H1 (cell line): ENCODE data around the gene COTL1. TPM values are rescaled to one million over a fixed set of nuclear protein-coding genes. Genes with fewer than 3 reads are reported as not detected.

Experiments
- CTCF ChIA-PET: fragments of 300-600 bp; sonication (Branson Sonifier 250); formaldehyde crosslinking; loops from one replicate; lab custom pipeline; 2021; ENCODE audit not compliant: partially characterized antibody; lab: Charles Lee
- POLR2A ChIA-PET: fragments of 300-600 bp; sonication (Branson Sonifier 250); formaldehyde crosslinking; loops from one replicate; lab custom pipeline; 2021; ENCODE audit warnings: inconsistent platforms; ENCODE audit not compliant: partially characterized antibody; lab: Charles Lee
- DNase-seq, 2 experiments: peaks; one replicate each; pipeline versions ENCODE4 v3.0.0 to v3.0.0-alpha.2; 2010 to 2022; ENCODE audit warnings: low spot score in 2 of 2, low read depth in 1 of 2, mixed read lengths in 1 of 2
- FAIRE-seq: peaks from 2 replicates; lab custom pipeline; 2011; peaks lifted over from hg19 to GRCh38; lab: Jason Lieb, UNC
- H2AFZ ChIP-seq: 2 replicates; pipeline ENCODE4 v1.8.1; 2012; ENCODE audit warnings: low read length, inconsistent platforms
- H2AK5ac ChIP-seq: 2 replicates; pipeline ENCODE4 v1.6.1; 2013; ENCODE audit warnings: low read depth, low read length
- H2BK120ac ChIP-seq: replicated peaks from 2 replicates; pipeline ENCODE3; 2013; ENCODE audit warnings: low read depth, low read length, inconsistent platforms
- H2BK12ac ChIP-seq: 2 replicates; pipeline ENCODE4 v1.6.1; 2013; ENCODE audit warnings: low read depth, low read length
- H2BK15ac ChIP-seq: 2 replicates; pipeline ENCODE4 v1.6.1; 2013; ENCODE audit warnings: low read length
- H2BK20ac ChIP-seq: 2 replicates; pipeline ENCODE4 v1.6.1; 2013; ENCODE audit warnings: low read length
- H2BK5ac ChIP-seq: 2 replicates; pipeline ENCODE4 v1.6.1; 2013; ENCODE audit warnings: low read depth, low read length
- H3K14ac ChIP-seq: 2 replicates; pipeline ENCODE4 v1.6.1; 2013; ENCODE audit warnings: inconsistent platforms; ENCODE audit not compliant: insufficient read length
- H3K18ac ChIP-seq: 2 replicates; pipeline ENCODE4 v1.6.1; 2013; ENCODE audit warnings: low read length; ENCODE audit errors: extremely low read depth
- H3K23ac ChIP-seq: 2 replicates; pipeline ENCODE4 v1.6.1; 2013; ENCODE audit warnings: inconsistent platforms; ENCODE audit not compliant: insufficient read length
- H3K23me2 ChIP-seq: 2 replicates; pipeline ENCODE4 v1.6.1; 2013; ENCODE audit warnings: low read depth, low read length
- H3K27ac ChIP-seq: 2 replicates; pipeline ENCODE4 v1.6.1; 2011; ENCODE audit warnings: low read depth, low read length, inconsistent platforms
- H3K27me3 ChIP-seq, 4 experiments: replicated peaks in 1 of 4; 1 replicate in 1 of 4; 2 replicates in 3 of 4; pipeline versions ENCODE4 v1.6.1 to v1.8.1; 2011 to 2013; ENCODE audit warnings: low read length in 3 of 4, mild to moderate bottlenecking in 3 of 4, inconsistent platforms in 2 of 4, mixed read lengths in 2 of 4, moderate library complexity in 1 of 4; ENCODE audit not compliant: control insufficient read depth in 3 of 4, insufficient read depth in 3 of 4; ENCODE audit errors: extremely low read depth in 1 of 4
- H3K36me3 ChIP-seq, 4 experiments: 2 replicates each; pipeline versions ENCODE4 v1.6.1 to v1.8.1; 2011 to 2013; ENCODE audit warnings: mild to moderate bottlenecking in 4 of 4, low read length in 3 of 4, moderate library complexity in 2 of 4, control low read depth in 1 of 4, inconsistent platforms in 1 of 4; ENCODE audit not compliant: insufficient read depth in 4 of 4, control insufficient read depth in 2 of 4
- H3K4ac ChIP-seq: replicated peaks from 2 replicates; pipeline ENCODE3; 2013; ENCODE audit warnings: low read length, low read depth, mixed read lengths, inconsistent platforms; ENCODE audit not compliant: insufficient read length
- H3K4me1 ChIP-seq, 4 experiments: replicated peaks in 1 of 4; 1 replicate in 1 of 4; 2 replicates in 3 of 4; pipeline versions ENCODE4 v1.6.1 to v1.8.1; 2011 to 2013; ENCODE audit warnings: low read length in 3 of 4, inconsistent platforms in 2 of 4, mixed read lengths in 1 of 4; ENCODE audit not compliant: insufficient read depth in 4 of 4, control insufficient read depth in 3 of 4
- H3K4me2 ChIP-seq, 2 experiments: 2 replicates each; pipeline versions ENCODE4 v1.6.1 to v1.8.1; 2011 to 2013; ENCODE audit warnings: low read depth in 2 of 2, low read length in 2 of 2, control low read depth in 1 of 2, inconsistent platforms in 1 of 2, mild to moderate bottlenecking in 1 of 2; ENCODE audit not compliant: insufficient read depth in 1 of 2
- H3K4me3 ChIP-seq, 4 experiments: fragments of 200-600, 300-600 bp in 1 of 4; sonication (generic), shearing (Covaris generic), sonication (Bioruptor Twin) in 1 of 4; 2 replicates each; pipeline versions ENCODE4 v1.5.1 to v1.8.1; 2011 to 2016; ENCODE audit warnings: low read length in 4 of 4, low read depth in 3 of 4, control low read depth in 2 of 4, inconsistent platforms in 2 of 4, mild to moderate bottlenecking in 2 of 4, mixed read lengths in 1 of 4, moderate library complexity in 1 of 4; ENCODE audit not compliant: insufficient read depth in 2 of 4; ENCODE audit errors: extremely low read depth in 1 of 4
- H3K56ac ChIP-seq: replicated peaks from 2 replicates; pipeline ENCODE3; 2013; ENCODE audit warnings: low read depth, mild to moderate bottlenecking, mixed read lengths, low read length, inconsistent platforms; ENCODE audit not compliant: insufficient read length
- H3K79me1 ChIP-seq: 2 replicates; pipeline ENCODE4 v1.6.1; 2013; ENCODE audit warnings: low read depth, low read length, control low read depth
- H3K79me2 ChIP-seq, 2 experiments: 2 replicates each; pipeline versions ENCODE4 v1.6.1 to v1.8.1; 2012 to 2013; ENCODE audit warnings: low read length in 2 of 2, mild to moderate bottlenecking in 2 of 2, inconsistent platforms in 1 of 2; ENCODE audit not compliant: insufficient read depth in 2 of 2, control insufficient read depth in 1 of 2
- H3K9ac ChIP-seq, 4 experiments: replicated peaks in 1 of 4; 1 replicate in 1 of 4; 2 replicates in 3 of 4; pipeline versions ENCODE4 v1.6.1 to v1.8.1; 2011 to 2013; ENCODE audit warnings: low read depth in 3 of 4, low read length in 3 of 4, control low read depth in 2 of 4, mild to moderate bottlenecking in 2 of 4, moderate library complexity in 2 of 4, inconsistent platforms in 1 of 4; ENCODE audit errors: extremely low read depth in 1 of 4
- H3K9me3 ChIP-seq, 2 experiments: 2 replicates each; pipeline versions ENCODE4 v1.6.1 to v1.8.1; 2012 to 2013; ENCODE audit warnings: mild to moderate bottlenecking in 2 of 2, moderate library complexity in 2 of 2, control low read depth in 1 of 2, inconsistent platforms in 1 of 2, low read depth in 1 of 2, low read length in 1 of 2, mixed read lengths in 1 of 2; ENCODE audit not compliant: insufficient read depth in 2 of 2
- H4K20me1 ChIP-seq, 2 experiments: replicated peaks in 1 of 2; 2 replicates each; pipeline versions ENCODE3 to v1.8.1; 2011 to 2013; ENCODE audit warnings: inconsistent platforms in 2 of 2, low read length in 2 of 2, mild to moderate bottlenecking in 1 of 2; ENCODE audit not compliant: insufficient read depth in 2 of 2, control insufficient read depth in 1 of 2
- H4K5ac ChIP-seq: 2 replicates; pipeline ENCODE4 v1.6.1; 2013; ENCODE audit warnings: low read length, low read depth, mixed read lengths, inconsistent platforms; ENCODE audit not compliant: insufficient read length
- H4K8ac ChIP-seq: 2 replicates; pipeline ENCODE4 v1.8.0; 2013; ENCODE audit warnings: mild to moderate bottlenecking, moderate library complexity, low read length, inconsistent platforms; ENCODE audit not compliant: insufficient read depth; ENCODE audit errors: extremely low read depth
- H4K91ac ChIP-seq: replicated peaks from 2 replicates; pipeline ENCODE3; 2013; ENCODE audit warnings: low read length, mixed read lengths, inconsistent platforms; ENCODE audit not compliant: insufficient read length
- ATF3 ChIP-seq: IDR thresholded peaks from 2 replicates; pipeline ENCODE4 v1.6.1; 2011; ENCODE audit warnings: low read depth, mild to moderate bottlenecking, low read length; ENCODE audit not compliant: insufficient read depth
- CBX8 ChIP-seq: fragments of 300-800, 300-1000 bp; sonication (generic); IDR thresholded peaks from 2 replicates; pipeline ENCODE4 v1.7.1; 2016; ENCODE audit warnings: low read depth, low read length, borderline replicate concordance
- CEBPB ChIP-seq: IDR thresholded peaks from 2 replicates; pipeline ENCODE4 v1.6.1; 2012; ENCODE audit warnings: low read depth, low read length
- CHD1 ChIP-seq: IDR thresholded peaks from 2 replicates; pipeline ENCODE4 v1.6.1; 2012; ENCODE audit warnings: low read depth, low read length, improper control_type of control experiment
- CTBP2 ChIP-seq: IDR thresholded peaks from 2 replicates; pipeline ENCODE4 v1.7.0; 2011; ENCODE audit warnings: borderline replicate concordance, mild to moderate bottlenecking, moderate library complexity, mixed read lengths, low read length; ENCODE audit not compliant: insufficient read depth, insufficient read length
- GABPA ChIP-seq: IDR thresholded peaks from 2 replicates; pipeline ENCODE4 v1.6.1; 2011; ENCODE audit warnings: mild to moderate bottlenecking, low read length, moderate library complexity, borderline replicate concordance; ENCODE audit not compliant: insufficient read depth
- GTF2F1 ChIP-seq: IDR thresholded peaks from 2 replicates; pipeline ENCODE4 v1.6.1; 2012; ENCODE audit warnings: low read depth, low read length, improper control_type of control experiment, borderline replicate concordance
- KDM4A ChIP-seq: IDR thresholded peaks from one replicate; pipeline ENCODE4 v1.7.1; 2012; ENCODE audit warnings: low read depth, mild to moderate bottlenecking, moderate library complexity, low read length, inconsistent platforms; ENCODE audit not compliant: severe bottlenecking
- NRF1 ChIP-seq: IDR thresholded peaks from 2 replicates; pipeline ENCODE4 v1.6.1; 2011; ENCODE audit warnings: mild to moderate bottlenecking, low read depth, low read length, improper control_type of control experiment
- PHF8 ChIP-seq: fragments of 200-600 bp; sonication (generic); conservative IDR thresholded peaks from 2 replicates; pipeline ENCODE4 v1.7.1; 2012; ENCODE audit warnings: low read depth, mild to moderate bottlenecking, inconsistent platforms, low read length, moderate library complexity
- SIX5 ChIP-seq: IDR thresholded peaks from 2 replicates; pipeline ENCODE4 v1.6.1; 2011; ENCODE audit warnings: mild to moderate bottlenecking, low read depth, low read length
- ZNF274 ChIP-seq: IDR thresholded peaks from 2 replicates; pipeline ENCODE4 v1.7.0; 2012; ENCODE audit warnings: low read length, borderline replicate concordance; ENCODE audit errors: extremely low read depth
- WGBS, 2 experiments: shearing (Covaris generic) in 1 of 2; methylation state at CpG; one replicate each; pipeline versions ENCODE4 v1.1.6 to v1.1.7; 2013 to 2015; ENCODE audit warnings: low lambda C conversion rate in 2 of 2, mixed read lengths in 2 of 2, inconsistent platforms in 1 of 2, low coverage in 1 of 2, missing lambda C conversion rate in 1 of 2; ENCODE audit not compliant: insufficient replicate concordance in 2 of 2, insufficient coverage in 1 of 2, insufficient read length in 1 of 2; ENCODE audit errors: extremely low coverage in 1 of 2, missing lambda C conversion rate in 1 of 2; 5-methylcytosine and 5-hydroxymethylcytosine counted together
- polyA plus RNA-seq, 7 experiments: library from polyadenylated mRNA; depleted of rRNA in 3 of 7; stranded (reverse) in 5 of 7; unstranded in 2 of 7; fragments of >200 nt in 5 of 7; fragments of 200-250 nt in 2 of 7; gene quantifications; 1 replicate in 5 of 7; 2 replicates in 1 of 7; 4 replicates in 1 of 7; pipeline versions ENCODE4 v1.2.1 to v1.2.3, GENCODE V29; 2011 to 2013; ENCODE audit warnings: missing spikeins in 2 of 7, mixed read lengths in 2 of 7
- total RNA-seq: library from RNA; stranded (reverse); fragmentation: NEBNext Ultra II Directional; extraction: Animal tissue kit (Norgen Biotek cat#: 25700); gene quantifications from 2 replicates; pipeline ENCODE4 v1.2.1, GENCODE V29; 2021

Gene COTL1
- total and polyA plus RNA-seq, 2 of the 8 experiments (the other 6 are each of a cell fraction or from before 2014, with no cell fraction given), result 59.2 to 183 TPM

- Histone ChIP-seq H2BK120ac (no peak overlapping the region), H4K8ac (no peak overlapping the region), H3K4me1 (peaks cover 15 to 36% (median 29%) of the 10 kb centered on the region in 4 experiments), H3K23me2 (no peaks in the 10 kb centered on the region), H3K56ac (no peak overlapping the region), H3K4me3 (no peak overlapping the region), H3K9ac (no peak overlapping the region), H2AK5ac (no peak overlapping the region; the same call in 1 of the 2 replicates), H3K4me2 (no peak overlapping the region), H3K18ac (peak overlapping the region; percentile 41; the same call in 1 of the 2 replicates), H3K27me3 (no peaks in the 10 kb centered on the region), H3K14ac (no peak overlapping the region), H3K79me2 (no peaks in the 10 kb centered on the region), H2BK12ac (no peak overlapping the region), H3K9me3 (no peaks in the 10 kb centered on the region), H2AFZ (no peak overlapping the region), H3K79me1 (no peaks in the 10 kb centered on the region; the same call in 1 of the 2 replicates), H2BK15ac (peak overlapping the region; percentile 81; the same call in 1 of the 2 replicates), H4K91ac (no peak overlapping the region), H3K4ac (no peak overlapping the region), H4K5ac (no peak overlapping the region), H3K27ac (0 out of 2 replicates have a peak overlapping the region, but pooled peaks have one; percentile 22), H2BK20ac (no peak overlapping the region), H3K36me3 (peaks cover 0 to 7% (median 0%) of the 10 kb centered on the region in 4 experiments; a peak in 2 of 8 replicates), H2BK5ac (no peak overlapping the region), H3K23ac (no peak overlapping the region), H4K20me1 (no peaks in the 10 kb centered on the region)
- DNase-seq (no peak), FAIRE-seq (no peak)
- 92% methylated on average over 13 of the region's 13 CpGs; no CpG with 5 or more reads in 1 of the 2 experiments for WGBS, 2 experiments
- POLR2A ChIA-PET, result interaction anchor here (0.5 to 2.2 kb wide), 8 partner anchors 8 to 338 kb away, joined by 3 to 8 read pairs (median 4); no protein-coding TSS in a partner anchor
- CTCF ChIA-PET, result interaction anchor here (0.5 to 6.1 kb wide), 9 partner anchors 11 to 1256 kb away, joined by 3 to 46 read pairs (median 4); no protein-coding TSS in a partner anchor
- no peak for TF ChIP-seq CHD1
- TF ChIP-seq KDM4A, result no peak
- TF ChIP-seq ATF3, result no peak
- TF ChIP-seq GTF2F1, result no peak
- no peak for TF ChIP-seq CEBPB
- no peak for TF ChIP-seq SIX5
- no peak for TF ChIP-seq CBX8
- TF ChIP-seq ZNF274, result no peak
- TF ChIP-seq PHF8, result no peak
- no peak for TF ChIP-seq NRF1
- no peak for TF ChIP-seq GABPA
- no peak for TF ChIP-seq CTBP2
Measured at GRCh38 chr16:84563786-84564420, 54.0 kb downstream of the COTL1 start.
